CD4-positive, alpha-beta T cell treated with Interleukin-1 beta for 1 hour (primary cell): Measurements from ENCODE around the gene SGK1.
A peak's percentile ranks its signal among the peaks of the same experiment; 100 is the strongest.
"Not testable (repeated sequence)": the region's sequence is repeated elsewhere in the genome, so short reads cannot be mapped to it uniquely, and the experiment has no call there.

Source experiments
- DNase-seq, 2 donors: peaks; one replicate each; pipeline ENCODE4 v3.0.0-alpha.2; 2020 to 2022

SGK1 gene

GRCh38 chr6:134182528-134182927 is 135.4 kb downstream of the SGK1 start:
- DNase-seq, result no peak

DNA sequence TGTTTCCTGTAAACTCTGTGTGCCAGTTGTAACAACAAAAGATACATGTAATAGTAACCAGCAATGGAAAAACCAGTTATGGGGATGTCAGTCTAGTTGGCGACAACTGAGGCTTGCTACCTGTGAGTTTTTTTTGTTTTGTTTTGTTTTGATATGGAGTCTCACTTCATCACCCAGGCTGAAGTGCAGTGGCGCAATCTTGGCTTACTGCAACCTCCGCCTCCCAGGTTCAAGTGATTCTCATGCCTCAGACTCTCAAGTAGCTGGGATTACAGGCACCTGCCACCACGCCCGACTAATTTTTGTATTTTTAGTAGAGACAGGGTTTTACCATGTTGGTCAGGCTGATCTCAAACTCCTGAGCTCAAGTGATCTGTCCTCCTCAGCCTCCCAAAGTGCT is 136.2 kb downstream of the SGK1 start:
- not testable (repeated sequence) for DNase-seq

DNA sequence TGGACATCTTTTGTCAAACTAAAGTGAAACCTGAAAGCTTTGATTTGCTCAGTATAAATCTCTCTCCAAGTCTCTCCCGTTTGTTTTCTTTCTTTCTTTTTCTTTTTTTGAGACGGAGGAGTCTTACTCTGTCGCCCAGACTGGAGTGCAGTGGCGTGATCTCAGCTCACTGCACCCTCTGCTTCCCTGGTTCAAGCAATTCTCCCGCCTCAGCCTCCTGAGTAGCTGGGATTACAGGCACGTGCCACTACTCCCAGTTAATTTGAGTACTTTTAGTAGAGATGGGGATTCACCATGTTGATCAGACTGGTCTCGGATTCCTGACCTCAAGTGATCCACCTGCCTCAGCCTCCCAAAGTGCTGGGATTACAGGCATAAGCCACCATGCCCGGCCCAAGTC is 136.7 kb downstream of the SGK1 start:
- not testable (repeated sequence) for DNase-seq

GRCh38 chr6:134180540-134180939 is 137.4 kb downstream of the SGK1 start:
- not testable (repeated sequence) for DNase-seq

- DNase-seq, result peak; percentile 80 to 88
Observed at GRCh38 chr6:134178161-134179044, 139.5 kb downstream of the SGK1 start.

DNA sequence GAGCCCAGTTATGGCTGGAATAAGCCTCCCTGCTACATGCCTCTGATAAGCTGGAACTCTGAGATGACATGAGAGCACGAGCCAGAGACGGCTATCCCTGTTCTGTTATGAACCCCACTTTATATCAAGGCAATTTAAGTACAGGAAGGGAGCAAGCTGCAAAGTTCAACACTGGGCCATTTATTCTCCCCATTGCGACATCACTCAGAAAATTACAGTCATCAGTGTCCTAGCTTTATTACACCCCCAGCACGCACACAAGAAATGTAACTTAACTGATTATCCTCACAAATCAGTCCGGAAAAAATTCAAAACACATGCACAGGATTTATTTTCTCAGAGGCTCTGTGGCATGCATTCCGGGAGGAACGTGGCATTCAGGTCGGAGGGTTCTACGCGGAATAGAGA is 140.2 kb downstream of the SGK1 start:
- DNase-seq, result no peak

GRCh38 chr6:134177236-134177635 is 140.7 kb downstream of the SGK1 start:
- no peak for DNase-seq

DNA sequence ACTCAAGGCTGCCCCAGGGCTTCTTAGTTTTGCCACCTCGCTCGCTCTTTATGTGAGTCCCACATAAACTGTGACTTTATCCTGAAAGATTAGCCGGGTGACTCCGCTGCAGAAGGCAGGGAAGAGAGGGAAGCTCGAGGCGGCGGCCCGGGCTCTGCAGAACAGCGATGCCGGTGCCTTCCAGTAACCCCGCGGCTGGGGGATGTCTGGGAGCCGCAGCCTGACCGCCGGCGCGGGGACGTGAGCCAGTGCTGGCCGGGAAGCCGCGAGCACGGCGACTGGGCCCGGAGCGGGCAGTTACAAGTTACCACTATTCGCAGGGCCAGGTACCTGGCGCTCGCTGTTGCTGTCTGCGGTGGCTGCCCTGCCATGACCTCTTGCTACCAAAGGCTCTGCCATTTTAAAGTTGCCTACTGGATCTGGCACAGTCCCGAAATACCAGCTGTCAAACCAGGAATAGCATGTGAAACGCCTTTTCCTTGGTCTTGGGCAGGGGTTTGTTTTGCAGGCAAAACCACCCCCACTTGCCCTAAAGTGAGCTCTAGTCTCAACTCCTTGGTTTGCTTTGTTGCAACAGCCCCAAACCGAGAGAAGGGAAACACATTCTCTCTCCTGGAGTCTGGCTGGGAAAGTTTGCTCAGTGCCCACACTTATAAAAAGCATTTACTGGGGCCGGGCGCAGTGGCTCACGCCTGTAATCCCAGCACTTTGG is 141.5 kb downstream of the SGK1 start:
- no peak for DNase-seq

DNA sequence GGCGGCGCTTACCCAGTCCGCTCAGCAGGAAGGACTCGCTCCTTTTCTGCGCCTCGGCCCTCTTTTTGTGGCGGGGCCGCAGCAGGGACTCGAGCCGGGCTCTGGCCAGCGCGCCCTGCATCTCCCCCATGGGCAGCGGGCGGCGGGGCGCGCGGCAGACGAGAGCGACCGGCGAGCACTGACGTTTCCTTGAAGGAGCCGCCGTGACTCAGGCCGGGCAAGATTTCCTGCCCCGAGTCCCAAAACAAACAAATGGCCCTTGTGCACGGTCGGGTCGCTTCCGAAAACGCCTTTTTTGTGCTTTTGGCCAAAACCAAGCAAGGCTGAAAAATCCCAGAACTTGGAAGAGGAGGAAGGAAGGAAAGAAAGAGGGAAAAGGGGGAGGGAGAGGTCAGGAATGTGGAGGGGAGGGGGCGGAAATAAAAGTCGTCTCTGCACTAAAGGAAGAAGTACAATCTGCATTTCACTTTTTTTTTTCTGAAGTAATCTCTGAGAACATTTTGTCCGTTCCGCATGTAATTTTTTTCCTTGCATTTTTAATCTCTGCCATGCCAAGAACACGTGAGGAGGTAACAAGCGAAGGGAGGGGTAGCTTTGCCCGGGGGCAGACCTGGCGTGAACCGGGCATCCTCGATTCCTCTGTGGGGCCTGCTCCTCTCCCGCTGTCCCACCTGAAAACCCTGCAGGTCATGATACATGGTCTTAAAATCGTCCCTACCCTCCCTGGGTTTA is 142.2 kb downstream of the SGK1 start:
- peak in 1 of 2 donors; percentile 56 for DNase-seq

DNA sequence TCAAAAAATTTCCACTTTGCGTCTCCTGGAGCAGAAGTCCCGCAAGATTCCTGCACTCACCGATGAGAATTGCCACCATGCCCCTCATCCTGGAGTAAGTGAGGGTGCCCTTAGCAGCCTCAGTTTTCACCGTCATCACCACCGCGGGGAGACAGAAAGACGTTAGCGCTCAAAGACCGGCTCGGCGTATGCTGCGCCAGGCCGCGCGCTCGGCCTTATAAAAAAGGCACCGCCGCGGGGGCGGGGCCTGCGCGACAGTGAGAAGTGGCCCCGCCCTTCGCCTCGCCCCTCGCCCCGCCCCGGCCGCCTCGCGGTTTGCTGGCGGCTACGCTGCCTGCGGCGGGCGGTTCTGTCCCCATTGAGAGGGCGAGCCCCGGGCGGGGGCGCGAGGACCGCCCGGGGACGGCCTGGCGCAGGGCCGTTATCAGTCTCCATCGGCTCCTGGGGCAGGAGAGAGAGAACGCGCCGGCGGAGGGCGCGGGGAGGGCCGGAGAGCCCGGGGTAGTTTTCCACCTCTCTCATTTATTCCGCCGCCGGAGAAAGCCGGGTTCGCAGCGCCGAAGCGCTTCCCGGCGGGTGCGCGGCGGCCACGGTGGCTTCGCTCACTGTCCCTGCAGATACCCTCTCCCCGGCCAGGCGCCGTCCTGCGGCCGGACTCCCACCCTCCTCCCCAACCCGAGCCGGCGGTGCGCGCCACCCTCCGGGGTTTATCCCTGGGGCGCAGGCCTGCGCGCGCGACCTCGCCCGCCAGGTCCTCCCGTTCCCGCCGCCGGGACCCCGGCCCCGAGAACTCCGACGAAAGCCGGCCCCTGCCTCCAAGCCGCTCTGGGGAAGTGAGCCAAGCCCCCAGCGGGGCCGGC is 143.0 kb downstream of the SGK1 start:
- peak; percentile 92 to 93 for DNase-seq

- DNase-seq, result peak; percentile 79 to 84
Observed at GRCh38 chr6:134173936-134174671, 143.8 kb downstream of the SGK1 start.

- no peak for DNase-seq
Observed at GRCh38 chr6:134173366-134173725, 144.6 kb downstream of the SGK1 start.

- no peak for DNase-seq
Observed at GRCh38 chr6:134172706-134173365, 145.1 kb downstream of the SGK1 start.

GRCh38 chr6:134172020-134172705 is 145.7 kb downstream of the SGK1 start:
- DNase-seq, result no peak

DNA sequence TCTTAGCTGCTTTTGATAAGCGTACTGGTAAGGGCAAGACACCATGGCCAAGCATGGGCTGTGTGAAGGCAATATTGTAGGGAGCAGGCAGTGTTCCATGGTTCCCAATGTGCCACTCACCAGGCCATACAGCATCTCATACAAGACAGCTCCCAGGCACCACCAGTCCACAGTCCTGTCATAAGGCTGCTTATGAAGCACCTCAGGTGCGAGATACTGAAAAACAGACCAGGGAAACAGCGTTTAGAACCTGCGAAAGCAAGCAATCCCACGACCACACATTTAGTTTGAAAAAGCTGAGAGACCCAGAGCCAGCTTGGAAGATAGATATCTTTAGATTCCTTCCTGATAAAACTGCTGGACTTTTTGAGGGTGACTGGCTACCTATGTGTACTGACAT is 146.4 kb downstream of the SGK1 start:
- no peak for DNase-seq

GRCh38 chr6:134170844-134171243 is 147.1 kb downstream of the SGK1 start:
- DNase-seq, result no peak

DNA sequence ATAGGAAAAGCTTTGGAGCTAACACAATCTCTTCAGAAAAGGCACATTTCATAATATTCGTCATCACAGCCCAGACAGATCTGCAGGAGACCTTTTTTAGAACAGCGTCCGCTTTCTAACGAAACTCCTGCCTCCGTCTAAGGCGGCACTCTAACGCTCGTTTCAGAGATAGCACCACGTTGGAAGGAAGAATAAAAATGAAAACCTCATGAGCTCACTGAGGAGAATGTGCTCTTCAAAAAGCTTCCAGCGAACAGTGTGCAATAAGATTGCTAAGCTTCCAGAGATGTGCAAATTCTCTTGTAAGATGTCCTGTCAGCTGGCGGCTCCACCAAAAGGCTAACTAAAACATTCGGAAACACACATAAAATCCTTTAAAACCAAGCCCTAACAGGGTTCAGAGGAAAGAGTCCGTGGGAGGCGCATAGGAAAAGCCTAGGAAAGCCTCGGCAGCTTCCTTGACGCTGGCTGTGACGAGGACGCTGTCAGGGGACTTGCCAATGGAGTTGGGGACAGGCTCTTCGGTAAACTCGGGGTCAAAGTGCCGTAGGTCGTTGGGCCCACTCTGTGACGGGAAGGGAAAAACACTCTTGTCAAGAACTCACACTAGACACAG is 147.9 kb downstream of the SGK1 start:
- DNase-seq, result no peak

- no peak for DNase-seq
Observed at GRCh38 chr6:134168590-134169208, 149.2 kb downstream of the SGK1 start.

DNA sequence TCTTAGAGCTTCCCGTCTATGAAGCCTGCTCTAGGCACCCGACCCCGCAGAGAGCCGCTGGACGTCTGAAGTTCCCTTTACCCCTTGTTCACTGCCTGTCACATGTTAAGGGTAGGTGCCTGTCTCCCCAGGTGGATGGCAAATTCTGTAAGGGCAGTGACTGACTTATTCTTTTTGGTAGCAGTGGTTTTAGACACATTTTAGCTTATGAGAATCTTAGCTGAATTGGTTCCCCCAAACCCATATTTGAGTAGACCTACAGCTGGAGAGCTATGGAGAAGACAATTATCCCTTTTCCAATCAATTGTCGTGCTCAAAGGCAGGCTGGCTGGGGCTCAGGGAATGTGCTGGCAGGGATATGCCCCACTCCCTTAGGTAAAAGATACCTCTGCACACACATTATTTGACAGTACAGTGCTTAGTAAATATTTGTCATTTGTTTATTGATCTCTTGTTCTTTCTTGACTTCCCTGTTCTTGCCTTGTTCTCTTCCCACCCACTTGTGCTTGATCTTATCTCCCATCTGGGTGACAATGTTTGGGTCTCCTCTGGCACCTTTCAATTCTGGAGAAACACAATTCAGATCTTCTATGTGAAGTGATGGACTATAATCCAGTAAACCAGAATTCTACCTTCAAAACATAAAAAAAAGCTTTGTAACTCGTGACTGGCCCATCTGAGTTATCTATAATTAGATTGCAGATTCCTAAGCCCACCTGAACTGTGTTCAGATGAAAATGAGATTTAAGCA is 151.2 kb downstream of the SGK1 start:
- DNase-seq, result no peak
